GM12878 (cell line): Measurements from ENCODE around the gene MAFG. TPM values are rescaled to one million over a fixed set of nuclear protein-coding genes. Genes with fewer than 3 reads are reported as not detected.

Experiments used
- ATAC-seq: fragments of 200-7000 bp; cut with Tn5 transposase; 3 replicates; pipeline ENCODE4 v1.9.1; 2020; ENCODE audit warnings: mild to moderate bottlenecking, moderate library complexity
- BruUV-seq: library from RNA; stranded (reverse); fragments of 400-500 nt; replicated peaks from 2 replicates; lab custom pipeline; 2021; lab: Mats Ljungman, UMichigan
- CTCF ChIA-PET: fragments of 300-600 bp; sonication (Branson Sonifier 250); formaldehyde crosslinking; extraction: SDS; loops from one replicate; lab custom pipeline; 2021; ENCODE audit warnings: inconsistent platforms; lab: Yijun Ruan, JAX
- POLR2A ChIA-PET: fragments of 350-600 bp; formaldehyde crosslinking; extraction: SDS; loops from one replicate; lab custom pipeline; 2021; ENCODE audit warnings: inconsistent platforms; lab: Charles Lee
- RAD21 ChIA-PET: fragments of 300-600 bp; sonication (Branson Sonifier 250); formaldehyde crosslinking; loops from one replicate; lab custom pipeline; 2023; ENCODE audit warnings: antibody characterized with exemption; ENCODE audit not compliant: unreplicated experiment; lab: Charles Lee
- SMC1A ChIA-PET: fragments of 300-600 bp; sonication (Branson Sonifier 250); formaldehyde crosslinking; loops from one replicate; lab custom pipeline; 2023; ENCODE audit not compliant: unreplicated experiment, uncharacterized antibody; lab: Charles Lee
- DNase-seq: peaks from one replicate; pipeline ENCODE4 v3.0.0-alpha.2; 2011; ENCODE audit warnings: low read depth, low spot score
- FAIRE-seq: peaks from 3 replicates; lab custom pipeline; 2011; peaks lifted over from hg19 to GRCh38; lab: Jason Lieb, UNC
- H2AFZ ChIP-seq: 2 replicates; pipeline ENCODE4 v1.6.0; 2011; ENCODE audit warnings: low read depth, low read length, control low read depth; ENCODE audit not compliant: control insufficient read depth
- H3K27ac ChIP-seq: 2 replicates; pipeline ENCODE4 v1.5.1; 2011; ENCODE audit warnings: control low read depth; ENCODE audit not compliant: control insufficient read depth, insufficient read depth
- H3K27me3 ChIP-seq, 2 experiments: replicated peaks in 1 of 2; 2 replicates each; pipeline versions ENCODE4 v1.6.0 to v1.6.1; 2011; ENCODE audit warnings: low read length in 1 of 2; ENCODE audit not compliant: control insufficient read depth in 2 of 2, insufficient read depth in 2 of 2
- H3K36me3 ChIP-seq, 2 experiments: 2 replicates each; pipeline ENCODE4 v1.5.1; 2011; ENCODE audit warnings: low read length in 1 of 2; ENCODE audit not compliant: control insufficient read depth in 2 of 2, insufficient read depth in 2 of 2
- H3K4me1 ChIP-seq: 2 replicates; pipeline ENCODE4 v1.6.1; 2011; ENCODE audit warnings: mild to moderate bottlenecking, low read length, moderate library complexity, mixed read lengths; ENCODE audit not compliant: control insufficient read depth, insufficient read depth
- H3K4me2 ChIP-seq: 2 replicates; pipeline ENCODE4 v1.6.0; 2011; ENCODE audit warnings: control low read depth; ENCODE audit not compliant: control insufficient read depth, insufficient read depth
- H3K4me3 ChIP-seq: fragments of 200-600 bp; sonication (generic); 2 replicates; pipeline ENCODE4 v1.5.1; 2016
- H3K79me2 ChIP-seq: 2 replicates; pipeline ENCODE4 v1.6.0; 2011; ENCODE audit warnings: low read length; ENCODE audit not compliant: control insufficient read depth, insufficient read depth
- H3K9ac ChIP-seq: 2 replicates; pipeline ENCODE4 v1.8.0; 2011; ENCODE audit warnings: low read length, control low read depth, mixed read lengths; ENCODE audit not compliant: control insufficient read depth, insufficient read depth
- H3K9me3 ChIP-seq: replicated peaks from 3 replicates; pipeline ENCODE4 v1.5.1; 2011; ENCODE audit warnings: mild to moderate bottlenecking, low read length; ENCODE audit not compliant: control insufficient read depth, insufficient read depth
- H4K20me1 ChIP-seq: 2 replicates; pipeline ENCODE4 v1.6.0; 2011; ENCODE audit not compliant: control insufficient read depth, insufficient read depth
- BCLAF1 ChIP-seq: fragments of 450-650 bp; IDR thresholded peaks from 2 replicates; pipeline ENCODE4 v1.6.1; 2017; ENCODE audit warnings: antibody characterized with exemption, mild to moderate bottlenecking, moderate library complexity
- CBFB ChIP-seq: IDR thresholded peaks from 2 replicates; pipeline ENCODE4 v1.6.1; 2016; ENCODE audit warnings: antibody characterized with exemption, low read depth
- ETV6 ChIP-seq, 2 experiments: fragments of 450-650 bp in 1 of 2; IDR thresholded peaks in 1 of 2; conservative IDR thresholded peaks in 1 of 2; 2 replicates each; pipeline ENCODE4 v1.6.1; 2014; ENCODE audit warnings: antibody characterized with exemption in 1 of 2, borderline replicate concordance in 1 of 2, low read depth in 1 of 2, mild to moderate bottlenecking in 1 of 2, moderate library complexity in 1 of 2
- IKZF2 ChIP-seq, 2 experiments: fragments of 450-650 bp; IDR thresholded peaks; 2 replicates each; pipeline ENCODE4 v1.6.1; 2017; ENCODE audit warnings: mild to moderate bottlenecking in 2 of 2, moderate library complexity in 2 of 2
- IRF4 ChIP-seq: IDR thresholded peaks from 2 replicates; pipeline ENCODE4 v1.6.1; 2011; ENCODE audit warnings: low read depth, low read length
- JUND ChIP-seq: IDR thresholded peaks from 2 replicates; pipeline ENCODE4 v1.6.1; 2012; ENCODE audit warnings: low read depth, mild to moderate bottlenecking, low read length, improper control_type of control experiment, moderate library complexity
- MTA3 ChIP-seq: IDR thresholded peaks from 2 replicates; pipeline ENCODE4 v1.6.1; 2012; ENCODE audit warnings: low read length, inconsistent platforms, borderline replicate concordance
- MYC ChIP-seq: IDR thresholded peaks from 2 replicates; pipeline ENCODE4 v1.6.1; 2011; ENCODE audit warnings: mild to moderate bottlenecking, low read length, moderate library complexity, inconsistent platforms; ENCODE audit not compliant: insufficient read depth, insufficient replicate concordance, insufficient read length, severe bottlenecking
- RAD51 ChIP-seq: fragments of 450-650 bp; IDR thresholded peaks from 2 replicates; pipeline ENCODE4 v1.6.1; 2016; ENCODE audit warnings: moderate library complexity, mild to moderate bottlenecking, inconsistent platforms
- RBBP5 ChIP-seq: fragments of 200-600 bp; sonication (generic); conservative IDR thresholded peaks from 2 replicates; pipeline ENCODE4 v1.6.1; 2016
- SMAD1 ChIP-seq: fragments of 450-650 bp; IDR thresholded peaks from 2 replicates; pipeline ENCODE4 v1.6.1; 2018; ENCODE audit warnings: mild to moderate bottlenecking, low read depth; ENCODE audit not compliant: partially characterized antibody
- ZNF687 ChIP-seq: fragments of 450-650 bp; IDR thresholded peaks from 2 replicates; pipeline ENCODE4 v1.6.1; 2017; ENCODE audit warnings: mild to moderate bottlenecking, moderate library complexity
- whole genome bisulfite sequencing: methylation state at CpG from one replicate; pipeline ENCODE4 v1.1.6; 2016; ENCODE audit warnings: low lambda C conversion rate; ENCODE audit not compliant: insufficient replicate concordance, insufficient coverage; ENCODE audit errors: missing lambda C conversion rate; 5-methylcytosine and 5-hydroxymethylcytosine counted together
- in situ Hi-C: fragments of 300-500 bp; cut with MboI; formaldehyde crosslinking; loops from 9 replicates; pipeline ENCODE4 v1.14.3; 2018; ENCODE audit warnings: mixed read lengths
- intact Hi-C: fragments of 100-400 bp; cut with micrococcal nuclease; formaldehyde crosslinking; loops from one replicate; pipeline ENCODE4 v1.14.2; 2022; ENCODE audit not compliant: unreplicated experiment
- polyA plus RNA-seq, 11 experiments: library from polyadenylated mRNA; depleted of rRNA in 4 of 11; unstranded in 6 of 11; stranded (reverse) in 5 of 11; fragments of >200 nt; fragmentation: Nextera tagmentation in 4 of 11; fragmentation: Illumina TruSeq in 1 of 11; extraction: Ambion mirVana in 4 of 11; extraction: Trizol in 1 of 11; gene quantifications; 1 replicate in 1 of 11; 2 replicates in 10 of 11; pipeline versions ENCODE4 v1.2.1 to v1.2.3, GENCODE V29; 2011 to 2016; ENCODE audit warnings: inconsistent platforms in 2 of 11, missing spikeins in 2 of 11, low read depth in 1 of 11
- total RNA-seq, 4 experiments: library from RNA; depleted of rRNA in 3 of 4; stranded (reverse); fragments of >200 nt in 3 of 4; fragmentation: Illumina TruSeq in 1 of 4; extraction: Trizol in 1 of 4; gene quantifications; 2 replicates each; pipeline versions ENCODE4 v1.2.1 to v1.2.3, GENCODE V29; 2013 to 2021
- TF ChIP-seq, protein P1 (sequence below): IDR thresholded peaks from 2 replicates; pipeline ENCODE4 v1.6.1; 2012; ENCODE audit warnings: low read depth, low read length, improper control_type of control experiment
- TF ChIP-seq, protein P2 (sequence below): IDR thresholded peaks from 2 replicates; pipeline ENCODE4 v1.6.1; 2011; ENCODE audit warnings: low read depth, low read length, improper control_type of control experiment, borderline replicate concordance

MAFG gene
- total and polyA plus RNA-seq, 10 of the 15 experiments (the other 5 are each of a cell fraction or from before 2014, with no cell fraction given), result 0.48 to 20.1 (median 7.6) TPM

DNA sequence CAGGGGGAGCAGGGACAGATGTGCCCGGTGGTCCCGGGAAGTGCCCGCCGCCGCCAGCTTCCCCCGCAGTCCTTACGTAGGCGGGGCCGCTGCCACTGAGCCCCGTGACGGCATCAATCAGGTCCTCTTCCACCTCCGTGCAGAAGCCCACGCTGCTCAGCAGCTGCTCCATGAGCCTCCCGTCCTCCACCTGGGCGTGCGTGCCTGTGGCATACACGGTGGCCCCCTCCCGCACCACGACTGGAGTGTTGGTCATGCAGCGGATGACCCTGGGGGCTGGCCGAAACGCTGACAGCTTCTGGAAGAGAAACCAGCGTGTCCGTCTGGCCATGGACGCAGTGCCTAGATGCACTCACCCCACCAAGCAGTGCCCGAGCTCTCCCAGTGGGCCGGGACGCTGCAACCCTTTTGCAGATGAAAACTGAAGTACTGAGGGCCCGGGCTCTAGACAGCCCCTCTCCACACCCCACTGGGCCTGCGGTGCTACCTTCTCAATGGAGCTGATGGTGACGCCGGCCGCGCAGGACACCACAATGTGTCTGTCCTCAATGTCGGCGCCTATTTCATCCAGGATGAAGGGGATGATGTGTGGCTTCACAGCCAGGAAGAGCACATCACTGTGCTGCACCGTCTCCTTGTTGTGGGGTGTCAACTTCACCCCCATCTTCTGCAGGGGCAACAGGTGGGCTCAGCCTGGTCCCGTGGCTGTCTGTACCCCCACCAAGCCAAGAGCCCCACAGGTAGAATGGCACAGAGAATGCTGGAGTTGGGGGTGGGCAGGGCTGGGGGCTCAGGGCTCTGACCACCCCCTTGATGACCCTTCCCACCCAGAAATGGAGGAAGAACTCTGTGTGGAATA, 7.5 kb upstream of the MAFG start:
- H3K9me3 ChIP-seq, result no peaks in the 10 kb centered on the region
- BruUV-seq, result no TSS peak
- H3K4me2 ChIP-seq, result no peak overlapping the region
- H3K36me3 ChIP-seq, result peaks cover 0 to 2% of the 10 kb centered on the region in 2 experiments; a peak in 1 of 4 replicates
- ChIA-PET CTCF (interaction anchor here (1.2 to 1.4 kb wide), 2 partner anchors 7 to 65 kb away, joined by 5 read pairs; partner anchors contain the start of gene MAFG), SMC1A (interaction anchor here (1.0 kb wide), 1 partner anchor 19 kb away, joined by 3 read pairs; no protein-coding TSS in a partner anchor), POLR2A (no interaction called here), RAD21 (no interaction called here)
- peaks cover 13% of the 10 kb centered on the region for H3K4me1 ChIP-seq
- no peak for ATAC-seq
- peaks cover 10% of the 10 kb centered on the region for H3K79me2 ChIP-seq
- FAIRE-seq, result no peak
- intact Hi-C loops, result no loop called here
- 88% methylated on average over 30 of the region's 38 CpGs for WGBS
- no peak overlapping the region for H3K9ac ChIP-seq
- DNase-seq, result no peak
- no peak overlapping the region for H2AFZ ChIP-seq
- H3K27me3 ChIP-seq, result no peaks in the 10 kb centered on the region
- H3K4me3 ChIP-seq, result no peak overlapping the region
- H4K20me1 ChIP-seq, result no peaks in the 10 kb centered on the region
- H3K27ac ChIP-seq, result no peak overlapping the region
- in situ Hi-C loops, result no loop called here
- TF ChIP-seq CBFB (no peak), ZNF687 (no peak), JUND (no peak), SMAD1 (no peak), MTA3 (no peak), RAD51 (no peak), IRF4 (no peak), BCLAF1 (no peak), MYC (no peak), RBBP5 (no peak), ETV6 (conservative IDR thresholded peaks at IDR 0.05 in 1 of 2, IDR thresholded peaks at IDR 0.05 in 1 of 2; ENCODE audit: borderline replicate concordance in 1 of 2, low read depth in 1 of 2) (no peak), IKZF2 (IDR thresholded peaks at IDR 0.05) (no peak)
- TF ChIP-seq, protein P1, sequence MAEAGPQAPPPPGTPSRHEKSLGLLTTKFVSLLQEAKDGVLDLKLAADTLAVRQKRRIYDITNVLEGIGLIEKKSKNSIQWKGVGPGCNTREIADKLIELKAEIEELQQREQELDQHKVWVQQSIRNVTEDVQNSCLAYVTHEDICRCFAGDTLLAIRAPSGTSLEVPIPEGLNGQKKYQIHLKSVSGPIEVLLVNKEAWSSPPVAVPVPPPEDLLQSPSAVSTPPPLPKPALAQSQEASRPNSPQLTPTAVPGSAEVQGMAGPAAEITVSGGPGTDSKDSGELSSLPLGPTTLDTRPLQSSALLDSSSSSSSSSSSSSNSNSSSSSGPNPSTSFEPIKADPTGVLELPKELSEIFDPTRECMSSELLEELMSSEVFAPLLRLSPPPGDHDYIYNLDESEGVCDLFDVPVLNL, result no peak
- TF ChIP-seq, protein P2, sequence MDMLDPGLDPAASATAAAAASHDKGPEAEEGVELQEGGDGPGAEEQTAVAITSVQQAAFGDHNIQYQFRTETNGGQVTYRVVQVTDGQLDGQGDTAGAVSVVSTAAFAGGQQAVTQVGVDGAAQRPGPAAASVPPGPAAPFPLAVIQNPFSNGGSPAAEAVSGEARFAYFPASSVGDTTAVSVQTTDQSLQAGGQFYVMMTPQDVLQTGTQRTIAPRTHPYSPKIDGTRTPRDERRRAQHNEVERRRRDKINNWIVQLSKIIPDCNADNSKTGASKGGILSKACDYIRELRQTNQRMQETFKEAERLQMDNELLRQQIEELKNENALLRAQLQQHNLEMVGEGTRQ, result no peak
